ENCODE results near the gene SLC6A12.

SLC6A12 gene

DNA sequence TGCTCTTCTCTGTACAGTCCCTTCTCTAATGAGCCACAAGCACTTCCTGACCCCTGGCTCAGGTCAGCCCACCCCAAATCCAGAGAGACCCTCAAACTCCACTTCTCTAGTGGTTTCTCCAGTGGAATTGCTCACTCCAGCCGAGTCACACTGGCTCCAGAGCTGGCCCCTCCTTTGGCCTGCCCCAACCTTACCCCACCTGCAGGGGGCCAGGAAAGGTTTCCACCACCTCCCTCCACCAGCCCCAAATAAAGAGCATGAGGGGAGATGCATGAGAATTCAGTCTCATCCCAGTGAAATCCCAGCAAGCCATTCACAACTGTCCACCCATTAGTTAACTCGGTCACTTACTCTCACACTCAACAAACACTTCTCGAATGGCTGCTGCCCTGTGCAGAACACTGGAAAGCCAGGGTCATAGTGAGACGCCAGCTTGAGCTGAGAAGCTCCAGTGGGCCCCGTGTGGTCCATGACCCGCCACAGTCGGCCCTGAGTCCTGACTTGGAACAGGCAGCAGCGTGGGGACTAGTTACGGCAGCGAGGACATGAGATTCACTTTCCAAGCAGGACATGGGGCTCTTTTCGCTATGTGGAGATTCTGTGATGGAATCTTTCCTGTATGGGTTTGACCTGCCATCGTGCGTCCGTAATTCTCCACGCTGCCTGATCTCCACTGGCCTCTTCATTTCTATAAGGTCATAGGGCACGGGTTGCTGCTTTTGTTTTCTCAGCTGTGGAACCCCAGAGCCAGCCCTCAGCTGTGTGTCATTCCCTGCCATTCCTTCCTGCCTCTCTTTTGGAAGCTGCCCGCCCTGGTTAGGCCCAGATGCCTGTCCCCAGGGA, 44.2 kb downstream of the SLC6A12 start:
- Mint-ChIP-seq H3K9me3 (no peaks in the 10 kb centered on the region), H3K27ac (peak overlapping the region; percentile 77 to 90 (median 80)), H3K4me1 (peaks cover 78% of the 10 kb centered on the region), H3K36me3 (ENCODE audit: low read depth) (no peaks in the 10 kb centered on the region), H3K4me3 (peak overlapping the region; percentile 32 to 62 (median 48)), H3K27me3 (ENCODE audit: low read depth) (peaks cover 21% of the 10 kb centered on the region)
- no peak for TF ChIP-seq CTCF (IDR thresholded peaks at IDR 0.05; ENCODE audit: unreplicated experiment in 3 of 3)

GRCh38 chr12:168763-169525, 45.0 kb downstream of the SLC6A12 start:
- H3K27me3 Mint-ChIP-seq (ENCODE audit: low read depth), result peaks cover 21% of the 10 kb centered on the region
- H3K36me3 Mint-ChIP-seq (ENCODE audit: low read depth), result no peaks in the 10 kb centered on the region
- no peak for TF ChIP-seq CTCF (IDR thresholded peaks at IDR 0.05; ENCODE audit: unreplicated experiment in 3 of 3)
- peaks cover 82% of the 10 kb centered on the region for H3K4me1 Mint-ChIP-seq
- peak overlapping the region; percentile 77 to 90 (median 80) for H3K27ac Mint-ChIP-seq
- H3K4me3 Mint-ChIP-seq, result peak overlapping the region; percentile 26 to 47 (median 39)
- no peaks in the 10 kb centered on the region for H3K9me3 Mint-ChIP-seq

DNA sequence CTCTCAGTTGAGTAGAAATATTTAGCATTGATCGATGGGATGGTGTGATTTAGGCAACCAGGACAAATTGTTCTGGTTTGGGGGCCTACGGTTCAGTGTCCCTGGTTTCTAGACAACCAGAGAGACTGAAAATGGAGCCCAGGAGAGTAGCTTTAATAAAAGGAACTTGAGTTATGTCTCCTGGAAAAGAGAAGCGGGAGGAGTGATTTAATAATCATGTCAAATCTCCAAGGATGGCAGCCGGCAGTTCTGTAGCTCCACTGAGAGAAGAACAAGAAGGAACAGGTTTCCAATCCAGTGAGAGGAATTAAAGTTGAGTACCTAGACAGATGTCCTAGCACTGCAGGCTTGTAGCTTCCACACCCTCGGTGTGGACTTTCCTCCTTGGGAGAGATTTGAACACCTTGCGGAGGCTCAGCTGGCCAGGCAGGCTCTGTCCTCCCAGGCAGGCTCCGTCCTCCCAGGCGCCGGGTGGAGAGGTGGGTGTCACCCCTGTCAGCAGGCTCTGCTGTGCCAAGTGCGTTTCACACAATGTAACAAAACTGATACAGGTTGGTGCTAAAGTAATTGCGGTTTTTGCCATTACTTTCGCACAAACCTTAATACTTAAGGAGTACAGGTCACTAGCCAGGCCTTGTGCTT, 45.9 kb downstream of the SLC6A12 start:
- Mint-ChIP-seq H3K4me3 (peak overlapping the region; percentile 16 to 40 (median 31)), H3K9me3 (no peaks in the 10 kb centered on the region), H3K4me1 (peaks cover 80% of the 10 kb centered on the region), H3K27me3 (ENCODE audit: low read depth) (peaks cover 21% of the 10 kb centered on the region), H3K36me3 (ENCODE audit: low read depth) (no peaks in the 10 kb centered on the region), H3K27ac (peak overlapping the region; percentile 77 to 90 (median 80))
- TF ChIP-seq CTCF (IDR thresholded peaks at IDR 0.05; ENCODE audit: unreplicated experiment in 3 of 3), result no peak

- Mint-ChIP-seq H3K4me3 (peak overlapping the region in 1 of 3 experiments; percentile 40), H3K27ac (peak overlapping the region; percentile 77 to 90 (median 80)), H3K36me3 (ENCODE audit: low read depth) (no peaks in the 10 kb centered on the region), H3K27me3 (ENCODE audit: low read depth) (peaks cover 16% of the 10 kb centered on the region), H3K4me1 (peaks cover 70% of the 10 kb centered on the region), H3K9me3 (no peaks in the 10 kb centered on the region)
- no peak for TF ChIP-seq CTCF (IDR thresholded peaks at IDR 0.05; ENCODE audit: unreplicated experiment in 3 of 3)
Observed at GRCh38 chr12:166425-167075, 47.4 kb downstream of the SLC6A12 start.

DNA sequence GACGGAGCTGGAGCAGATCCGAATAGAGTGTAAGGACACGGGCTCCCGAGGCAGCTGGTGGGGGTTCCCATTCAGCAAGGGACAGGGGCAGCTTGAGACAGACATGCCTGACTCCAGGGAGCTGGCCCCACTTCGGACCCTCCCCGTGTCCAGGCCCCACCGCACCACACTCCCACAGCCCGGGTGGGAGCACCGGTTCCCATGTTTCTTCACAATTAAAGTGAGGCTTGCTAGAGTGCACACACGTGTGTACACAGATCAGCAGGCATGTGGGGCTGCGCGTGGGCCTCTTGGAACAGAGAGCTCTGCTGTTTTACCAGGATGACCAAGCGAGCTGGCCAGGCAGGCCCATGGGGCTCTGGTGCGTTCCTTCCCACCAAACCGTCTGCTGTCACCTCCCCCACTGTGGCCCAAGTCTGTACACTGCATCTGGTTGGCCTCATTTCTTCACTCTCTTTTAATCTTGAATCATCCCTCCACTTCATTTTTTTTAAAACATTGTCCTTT, 48.0 kb downstream of the SLC6A12 start:
- peaks cover 11% of the 10 kb centered on the region for H3K27me3 Mint-ChIP-seq (ENCODE audit: low read depth)
- no peaks in the 10 kb centered on the region for H3K9me3 Mint-ChIP-seq
- peak overlapping the region; percentile 77 to 90 (median 80) for H3K27ac Mint-ChIP-seq
- H3K36me3 Mint-ChIP-seq (ENCODE audit: low read depth), result no peaks in the 10 kb centered on the region
- peak overlapping the region in 1 of 3 experiments; percentile 9 for H3K4me3 Mint-ChIP-seq
- no peak for TF ChIP-seq CTCF (IDR thresholded peaks at IDR 0.05; ENCODE audit: unreplicated experiment in 3 of 3)
- peaks cover 64% of the 10 kb centered on the region for H3K4me1 Mint-ChIP-seq
